GM23338 (cell line): ENCODE measurements around the gene SH3GLB1. TPM values are rescaled to one million over a fixed set of nuclear protein-coding genes. Genes with fewer than 3 reads are reported as not detected.

Experiments used
- ATAC-seq: fragments of 200-7000 bp; cut with Tn5 transposase; 3 replicates; pipeline ENCODE4 v1.9.1; 2020
- DNase-seq: peaks from one replicate; pipeline ENCODE4 v3.0.0-alpha.2; 2015; ENCODE audit warnings: low spot score
- H2AFZ ChIP-seq: fragments of 200-600 bp; sonication (generic); 2 replicates; pipeline ENCODE4 v1.8.0; 2016; ENCODE audit warnings: antibody characterized with exemption, mild to moderate bottlenecking, moderate library complexity
- H3F3A ChIP-seq: fragments of 200-600 bp; sonication (generic); replicated peaks from 2 replicates; pipeline ENCODE4 v1.8.0; 2017; ENCODE audit warnings: antibody characterized with exemption, mixed run types, low read depth
- H3K27ac ChIP-seq: fragments of 200-600 bp; sonication (generic); 2 replicates; pipeline ENCODE4 v1.6.1; 2016; ENCODE audit warnings: low read depth
- H3K27me3 ChIP-seq: fragments of 200-600 bp; sonication (generic); 2 replicates; pipeline ENCODE4 v1.8.0; 2016; ENCODE audit warnings: mild to moderate bottlenecking, mixed run types, moderate library complexity; ENCODE audit not compliant: insufficient read depth
- H3K36me3 ChIP-seq: fragments of 200-600 bp; sonication (generic); 2 replicates; pipeline ENCODE4 v1.8.0; 2016; ENCODE audit warnings: mild to moderate bottlenecking; ENCODE audit not compliant: insufficient read depth
- H3K4me1 ChIP-seq: fragments of 200-600 bp; sonication (generic); 2 replicates; pipeline ENCODE4 v1.8.0; 2016; ENCODE audit warnings: mild to moderate bottlenecking, moderate library complexity; ENCODE audit not compliant: insufficient read depth
- H3K4me2 ChIP-seq: fragments of 200-600 bp; sonication (generic); 2 replicates; pipeline ENCODE4 v1.7.1; 2017; ENCODE audit warnings: mixed run types
- H3K4me3 ChIP-seq: fragments of 200-600 bp; sonication (generic); 2 replicates; pipeline ENCODE4 v1.6.1; 2016; ENCODE audit warnings: mixed run types
- H3K79me2 ChIP-seq: fragments of 200-600 bp; sonication (generic); replicated peaks from 2 replicates; pipeline ENCODE4 v1.8.0; 2017; ENCODE audit warnings: mild to moderate bottlenecking; ENCODE audit not compliant: insufficient read depth
- H3K9me2 ChIP-seq: fragments of 200-600 bp; sonication (generic); 2 replicates; pipeline ENCODE4 v1.8.0; 2017; ENCODE audit not compliant: insufficient read depth
- H4K20me1 ChIP-seq: fragments of 200-600 bp; sonication (generic); replicated peaks from 2 replicates; pipeline ENCODE4 v1.8.0; 2017; ENCODE audit warnings: mild to moderate bottlenecking; ENCODE audit not compliant: insufficient read depth
- H3K27ac Mint-ChIP-seq: 2 replicates; pipeline ENCODE4 v1.8.0; 2020; ENCODE audit warnings: inconsistent platforms, mild to moderate bottlenecking, moderate library complexity, mixed read lengths
- H3K27me3 Mint-ChIP-seq: 3 replicates; pipeline ENCODE4 v1.8.0; 2022; ENCODE audit warnings: low read depth, mild to moderate bottlenecking, moderate library complexity, mixed read lengths, inconsistent platforms; ENCODE audit not compliant: insufficient read depth, poor library complexity
- H3K36me3 Mint-ChIP-seq: 3 replicates; pipeline ENCODE4 v1.8.0; 2021; ENCODE audit warnings: low read depth, mild to moderate bottlenecking, inconsistent platforms, moderate library complexity, mixed read lengths
- H3K4me1 Mint-ChIP-seq: 3 replicates; pipeline ENCODE4 v1.8.0; 2020; ENCODE audit warnings: mild to moderate bottlenecking, inconsistent platforms, mixed read lengths
- H3K4me3 Mint-ChIP-seq: 3 replicates; pipeline ENCODE4 v1.8.0; 2021; ENCODE audit warnings: moderate library complexity, mild to moderate bottlenecking, inconsistent platforms, mixed read lengths
- H3K9me3 Mint-ChIP-seq: 3 replicates; pipeline ENCODE4 v1.8.0; 2020; ENCODE audit warnings: moderate library complexity, mild to moderate bottlenecking, inconsistent platforms, mixed read lengths
- CREB1 ChIP-seq: fragments of 250-450 bp; sonication (Bioruptor Pico); IDR thresholded peaks from 2 replicates; pipeline ENCODE4 v1.5.0; 2020; ENCODE audit warnings: low read depth, mild to moderate bottlenecking, moderate library complexity
- EZH2 ChIP-seq: fragments of 200-600 bp; sonication (generic); IDR thresholded peaks from one replicate; pipeline ENCODE4 v1.8.0; 2017; ENCODE audit warnings: antibody characterized with exemption, mild to moderate bottlenecking, low read depth; ENCODE audit not compliant: unreplicated experiment
- EZH2phosphoT487 ChIP-seq: fragments of 200-600 bp; sonication (generic); IDR thresholded peaks from one replicate; pipeline ENCODE4 v1.8.1; 2018; ENCODE audit warnings: antibody characterized with exemption; ENCODE audit not compliant: unreplicated experiment
- JUNB ChIP-seq: IDR thresholded peaks from one replicate; pipeline ENCODE4 v1.6.1; 2016; ENCODE audit warnings: antibody characterized with exemption; ENCODE audit not compliant: unreplicated experiment
- NANOG ChIP-seq: IDR thresholded peaks from 2 replicates; pipeline ENCODE4 v1.6.1; 2016; ENCODE audit warnings: antibody characterized with exemption, borderline replicate concordance
- POLR2AphosphoS5 ChIP-seq: IDR thresholded peaks from 2 replicates; pipeline ENCODE4 v1.6.1; 2016; ENCODE audit warnings: antibody characterized with exemption, low read depth
- REST ChIP-seq: IDR thresholded peaks from one replicate; pipeline ENCODE4 v1.6.1; 2018; ENCODE audit warnings: antibody characterized with exemption; ENCODE audit not compliant: unreplicated experiment
- STAT1 ChIP-seq: IDR thresholded peaks from one replicate; pipeline ENCODE4 v1.6.1; 2016; ENCODE audit warnings: antibody characterized with exemption; ENCODE audit not compliant: unreplicated experiment
- ZNF114 ChIP-seq: fragments of 250-450 bp; sonication (Bioruptor Pico); IDR thresholded peaks from 2 replicates; pipeline ENCODE4 v1.5.0; 2020; ENCODE audit warnings: mild to moderate bottlenecking, moderate library complexity
- ZNF331 ChIP-seq: fragments of 250-450 bp; sonication (Bioruptor Pico); IDR thresholded peaks from 2 replicates; pipeline ENCODE4 v1.5.0; 2020; ENCODE audit warnings: low read depth, mild to moderate bottlenecking, moderate library complexity
- polyA plus RNA-seq: library from polyadenylated mRNA; unstranded; fragments of >200 nt; fragmentation: Nextera tagmentation; extraction: Ambion mirVana; gene quantifications from 2 replicates; pipeline ENCODE4 v1.2.1, GENCODE V29; 2016
- total RNA-seq: library from RNA; depleted of rRNA; stranded (reverse); fragments of >200 nt; shearing (Covaris generic); gene quantifications from 2 replicates; pipeline ENCODE4 v1.2.3, GENCODE V29; 2014
- TF ChIP-seq, protein P1 (sequence below): IDR thresholded peaks from 2 replicates; pipeline ENCODE4 v1.6.1; 2016; ENCODE audit warnings: antibody characterized with exemption
- TF ChIP-seq, protein P2 (sequence below), 2 experiments: fragments of 200-600 bp in 1 of 2; sonication (generic) in 1 of 2; conservative IDR thresholded peaks; 2 replicates each; pipeline versions ENCODE4 v1.5.1 to v1.6.1; 2016 to 2017; ENCODE audit warnings: antibody characterized with exemption in 2 of 2, low read depth in 2 of 2, mild to moderate bottlenecking in 2 of 2, moderate library complexity in 1 of 2
- TF ChIP-seq, protein P3 (sequence below): fragments of 250-450 bp; sonication (Bioruptor Pico); IDR thresholded peaks from 2 replicates; pipeline ENCODE4 v1.5.0; 2020; ENCODE audit warnings: mild to moderate bottlenecking, moderate library complexity

SH3GLB1 gene
- total and polyA plus RNA-seq, 2 experiments from 2014 or later: 21.4 to 29.4 TPM

- no peak for TF ChIP-seq CREB1 (CRISPR knock-in tag)
- TF ChIP-seq, protein P1, sequence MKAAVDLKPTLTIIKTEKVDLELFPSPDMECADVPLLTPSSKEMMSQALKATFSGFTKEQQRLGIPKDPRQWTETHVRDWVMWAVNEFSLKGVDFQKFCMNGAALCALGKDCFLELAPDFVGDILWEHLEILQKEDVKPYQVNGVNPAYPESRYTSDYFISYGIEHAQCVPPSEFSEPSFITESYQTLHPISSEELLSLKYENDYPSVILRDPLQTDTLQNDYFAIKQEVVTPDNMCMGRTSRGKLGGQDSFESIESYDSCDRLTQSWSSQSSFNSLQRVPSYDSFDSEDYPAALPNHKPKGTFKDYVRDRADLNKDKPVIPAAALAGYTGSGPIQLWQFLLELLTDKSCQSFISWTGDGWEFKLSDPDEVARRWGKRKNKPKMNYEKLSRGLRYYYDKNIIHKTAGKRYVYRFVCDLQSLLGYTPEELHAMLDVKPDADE: no peak
- TF ChIP-seq NANOG: no peak
- TF ChIP-seq, protein P2, sequence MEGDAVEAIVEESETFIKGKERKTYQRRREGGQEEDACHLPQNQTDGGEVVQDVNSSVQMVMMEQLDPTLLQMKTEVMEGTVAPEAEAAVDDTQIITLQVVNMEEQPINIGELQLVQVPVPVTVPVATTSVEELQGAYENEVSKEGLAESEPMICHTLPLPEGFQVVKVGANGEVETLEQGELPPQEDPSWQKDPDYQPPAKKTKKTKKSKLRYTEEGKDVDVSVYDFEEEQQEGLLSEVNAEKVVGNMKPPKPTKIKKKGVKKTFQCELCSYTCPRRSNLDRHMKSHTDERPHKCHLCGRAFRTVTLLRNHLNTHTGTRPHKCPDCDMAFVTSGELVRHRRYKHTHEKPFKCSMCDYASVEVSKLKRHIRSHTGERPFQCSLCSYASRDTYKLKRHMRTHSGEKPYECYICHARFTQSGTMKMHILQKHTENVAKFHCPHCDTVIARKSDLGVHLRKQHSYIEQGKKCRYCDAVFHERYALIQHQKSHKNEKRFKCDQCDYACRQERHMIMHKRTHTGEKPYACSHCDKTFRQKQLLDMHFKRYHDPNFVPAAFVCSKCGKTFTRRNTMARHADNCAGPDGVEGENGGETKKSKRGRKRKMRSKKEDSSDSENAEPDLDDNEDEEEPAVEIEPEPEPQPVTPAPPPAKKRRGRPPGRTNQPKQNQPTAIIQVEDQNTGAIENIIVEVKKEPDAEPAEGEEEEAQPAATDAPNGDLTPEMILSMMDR (conservative IDR thresholded peaks at IDR 0.05; ENCODE audit: low read depth in 2 of 2): no peak
- TF ChIP-seq ZNF331 (CRISPR knock-in tag): no peak
- TF ChIP-seq REST: no peak
- TF ChIP-seq STAT1: no peak
- TF ChIP-seq, protein P3, sequence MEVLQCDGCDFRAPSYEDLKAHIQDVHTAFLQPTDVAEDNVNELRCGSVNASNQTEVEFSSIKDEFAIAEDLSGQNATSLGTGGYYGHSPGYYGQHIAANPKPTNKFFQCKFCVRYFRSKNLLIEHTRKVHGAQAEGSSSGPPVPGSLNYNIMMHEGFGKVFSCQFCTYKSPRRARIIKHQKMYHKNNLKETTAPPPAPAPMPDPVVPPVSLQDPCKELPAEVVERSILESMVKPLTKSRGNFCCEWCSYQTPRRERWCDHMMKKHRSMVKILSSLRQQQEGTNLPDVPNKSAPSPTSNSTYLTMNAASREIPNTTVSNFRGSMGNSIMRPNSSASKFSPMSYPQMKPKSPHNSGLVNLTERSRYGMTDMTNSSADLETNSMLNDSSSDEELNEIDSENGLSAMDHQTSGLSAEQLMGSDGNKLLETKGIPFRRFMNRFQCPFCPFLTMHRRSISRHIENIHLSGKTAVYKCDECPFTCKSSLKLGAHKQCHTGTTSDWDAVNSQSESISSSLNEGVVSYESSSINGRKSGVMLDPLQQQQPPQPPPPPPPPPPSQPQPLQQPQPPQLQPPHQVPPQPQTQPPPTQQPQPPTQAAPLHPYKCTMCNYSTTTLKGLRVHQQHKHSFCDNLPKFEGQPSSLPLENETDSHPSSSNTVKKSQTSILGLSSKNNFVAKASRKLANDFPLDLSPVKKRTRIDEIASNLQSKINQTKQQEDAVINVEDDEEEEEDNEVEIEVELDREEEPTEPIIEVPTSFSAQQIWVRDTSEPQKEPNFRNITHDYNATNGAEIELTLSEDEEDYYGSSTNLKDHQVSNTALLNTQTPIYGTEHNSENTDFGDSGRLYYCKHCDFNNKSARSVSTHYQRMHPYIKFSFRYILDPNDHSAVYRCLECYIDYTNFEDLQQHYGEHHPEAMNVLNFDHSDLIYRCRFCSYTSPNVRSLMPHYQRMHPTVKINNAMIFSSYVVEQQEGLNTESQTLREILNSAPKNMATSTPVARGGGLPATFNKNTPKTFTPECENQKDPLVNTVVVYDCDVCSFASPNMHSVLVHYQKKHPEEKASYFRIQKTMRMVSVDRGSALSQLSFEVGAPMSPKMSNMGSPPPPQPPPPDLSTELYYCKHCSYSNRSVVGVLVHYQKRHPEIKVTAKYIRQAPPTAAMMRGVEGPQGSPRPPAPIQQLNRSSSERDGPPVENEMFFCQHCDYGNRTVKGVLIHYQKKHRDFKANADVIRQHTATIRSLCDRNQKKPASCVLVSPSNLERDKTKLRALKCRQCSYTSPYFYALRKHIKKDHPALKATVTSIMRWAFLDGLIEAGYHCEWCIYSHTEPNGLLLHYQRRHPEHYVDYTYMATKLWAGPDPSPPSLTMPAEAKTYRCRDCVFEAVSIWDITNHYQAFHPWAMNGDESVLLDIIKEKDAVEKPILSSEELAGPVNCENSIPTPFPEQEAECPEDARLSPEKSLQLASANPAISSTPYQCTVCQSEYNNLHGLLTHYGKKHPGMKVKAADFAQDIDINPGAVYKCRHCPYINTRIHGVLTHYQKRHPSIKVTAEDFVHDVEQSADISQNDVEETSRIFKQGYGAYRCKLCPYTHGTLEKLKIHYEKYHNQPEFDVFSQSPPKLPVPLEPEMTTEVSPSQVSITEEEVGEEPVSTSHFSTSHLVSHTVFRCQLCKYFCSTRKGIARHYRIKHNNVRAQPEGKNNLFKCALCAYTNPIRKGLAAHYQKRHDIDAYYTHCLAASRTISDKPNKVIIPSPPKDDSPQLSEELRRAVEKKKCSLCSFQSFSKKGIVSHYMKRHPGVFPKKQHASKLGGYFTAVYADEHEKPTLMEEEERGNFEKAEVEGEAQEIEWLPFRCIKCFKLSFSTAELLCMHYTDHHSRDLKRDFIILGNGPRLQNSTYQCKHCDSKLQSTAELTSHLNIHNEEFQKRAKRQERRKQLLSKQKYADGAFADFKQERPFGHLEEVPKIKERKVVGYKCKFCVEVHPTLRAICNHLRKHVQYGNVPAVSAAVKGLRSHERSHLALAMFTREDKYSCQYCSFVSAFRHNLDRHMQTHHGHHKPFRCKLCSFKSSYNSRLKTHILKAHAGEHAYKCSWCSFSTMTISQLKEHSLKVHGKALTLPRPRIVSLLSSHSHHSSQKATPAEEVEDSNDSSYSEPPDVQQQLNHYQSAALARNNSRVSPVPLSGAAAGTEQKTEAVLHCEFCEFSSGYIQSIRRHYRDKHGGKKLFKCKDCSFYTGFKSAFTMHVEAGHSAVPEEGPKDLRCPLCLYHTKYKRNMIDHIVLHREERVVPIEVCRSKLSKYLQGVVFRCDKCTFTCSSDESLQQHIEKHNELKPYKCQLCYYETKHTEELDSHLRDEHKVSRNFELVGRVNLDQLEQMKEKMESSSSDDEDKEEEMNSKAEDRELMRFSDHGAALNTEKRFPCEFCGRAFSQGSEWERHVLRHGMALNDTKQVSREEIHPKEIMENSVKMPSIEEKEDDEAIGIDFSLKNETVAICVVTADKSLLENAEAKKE (CRISPR knock-in tag): no peak
- no peak for TF ChIP-seq ZNF114 (CRISPR knock-in tag)
- TF ChIP-seq POLR2AphosphoS5: no peak
- TF ChIP-seq EZH2phosphoT487: no peak
- TF ChIP-seq EZH2: no peak
- TF ChIP-seq JUNB: no peak
- Histone ChIP-seq H3K4me3 (no peak overlapping the region), H3K36me3 (no peaks in the 10 kb centered on the region), H4K20me1 (no peaks in the 10 kb centered on the region), H3K4me1 (peaks cover 7% of the 10 kb centered on the region), H3K79me2 (no peaks in the 10 kb centered on the region), H3K27me3 (no peaks in the 10 kb centered on the region), H3F3A (no peaks in the 10 kb centered on the region), H2AFZ (no peak overlapping the region), H3K27ac (no peak overlapping the region), H3K9me2 (peaks cover 4% of the 10 kb centered on the region; the same call in 1 of the 2 replicates), H3K4me2 (no peak overlapping the region)
- Mint-ChIP-seq H3K4me1 (peaks cover 23% of the 10 kb centered on the region), H3K9me3 (no peaks in the 10 kb centered on the region), H3K27ac (no peak overlapping the region), H3K27me3 (no peaks in the 10 kb centered on the region), H3K36me3 (no peaks in the 10 kb centered on the region), H3K4me3 (no peak overlapping the region)
- no peak for DNase-seq
- no peak for ATAC-seq
Observed at GRCh38 chr1:86757272-86757984, 53.1 kb downstream of the SH3GLB1 start.
